OCI-LY7 (cell line): ENCODE data around the gene LRRK1. TPM values are rescaled to one million over a fixed set of nuclear protein-coding genes. Genes with fewer than 3 reads are reported as not detected.

Source experiments
- BruUV-seq: library from RNA; stranded (reverse); fragments of 400-500 nt; replicated peaks from 2 replicates; lab custom pipeline; 2021; lab: Mats Ljungman, UMichigan
- CTCF ChIA-PET: fragments of 300-600 bp; sonication (Branson Sonifier 250); formaldehyde crosslinking; loops from one replicate; lab custom pipeline; 2022; ENCODE audit warnings: antibody characterized with exemption; ENCODE audit not compliant: unreplicated experiment; lab: Charles Lee
- POLR2A ChIA-PET: fragments of 300-600 bp; sonication (Branson Sonifier 250); formaldehyde crosslinking; loops from one replicate; lab custom pipeline; 2022; ENCODE audit warnings: antibody characterized with exemption; lab: Charles Lee
- DNase-seq: peaks from one replicate; pipeline ENCODE4 v3.0.0-alpha.2; 2015; ENCODE audit warnings: low spot score
- H2AFZ ChIP-seq: fragments of 200-600 bp; sonication (generic), shearing (Covaris generic); 2 replicates; pipeline ENCODE4 v1.6.1; 2014; ENCODE audit warnings: mild to moderate bottlenecking, antibody characterized with exemption, low read length, moderate library complexity
- H3K27ac ChIP-seq: fragments of 200-600 bp; sonication (generic); 2 replicates; pipeline ENCODE4 v1.5.1; 2014; ENCODE audit warnings: mixed run types, low read depth, mild to moderate bottlenecking, moderate library complexity, low read length, inconsistent platforms; ENCODE audit not compliant: poor library complexity, severe bottlenecking
- H3K36me3 ChIP-seq: fragments of 200-600 bp; sonication (generic); 2 replicates; pipeline ENCODE4 v1.6.1; 2014; ENCODE audit warnings: mild to moderate bottlenecking, antibody characterized with exemption, low read length, moderate library complexity, mixed read lengths; ENCODE audit not compliant: insufficient read depth
- H3K4me1 ChIP-seq: fragments of 200-600 bp; sonication (generic); 2 replicates; pipeline ENCODE4 v1.5.1; 2014; ENCODE audit warnings: mild to moderate bottlenecking, low read length; ENCODE audit not compliant: insufficient read depth, poor library complexity, severe bottlenecking
- H3K4me2 ChIP-seq: fragments of 200-600 bp; sonication (generic); 2 replicates; pipeline ENCODE4 v1.6.1; 2014; ENCODE audit warnings: mild to moderate bottlenecking, low read length
- H3K4me3 ChIP-seq: fragments of 200-600 bp; sonication (generic); 2 replicates; pipeline ENCODE4 v1.5.1; 2014; ENCODE audit warnings: mild to moderate bottlenecking, low read depth, low read length; ENCODE audit not compliant: poor library complexity, severe bottlenecking
- H3K79me2 ChIP-seq: fragments of 200-600 bp; sonication (generic); 2 replicates; pipeline ENCODE4 v1.6.1; 2016; ENCODE audit warnings: low read depth, mild to moderate bottlenecking, low read length, moderate library complexity, mixed read lengths; ENCODE audit not compliant: insufficient read depth
- H3K9me2 ChIP-seq: fragments of 200-600 bp; sonication (generic); 2 replicates; pipeline ENCODE4 v1.6.1; 2016; ENCODE audit warnings: mild to moderate bottlenecking, low read length, mixed read lengths; ENCODE audit not compliant: insufficient read depth
- H3K9me3 ChIP-seq: fragments of 200-600 bp; sonication (generic); 2 replicates; pipeline ENCODE4 v1.6.1; 2014; ENCODE audit warnings: mild to moderate bottlenecking, mixed run types, low read length, mixed read lengths
- H4K20me1 ChIP-seq: fragments of 200-600 bp; sonication (generic); 2 replicates; pipeline ENCODE4 v1.6.1; 2014; ENCODE audit warnings: mild to moderate bottlenecking, antibody characterized with exemption, low read length, moderate library complexity, mixed read lengths; ENCODE audit not compliant: insufficient read depth
- EZH2phosphoT487 ChIP-seq: fragments of 200-600 bp; sonication (generic); IDR thresholded peaks from 2 replicates; pipeline ENCODE4 v1.6.1; 2018; ENCODE audit warnings: low read depth, borderline replicate concordance, mild to moderate bottlenecking, mixed run types, antibody characterized with exemption, low read length, moderate library complexity, mixed read lengths
- intact Hi-C: fragments of 100-400 bp; cut with micrococcal nuclease; formaldehyde crosslinking; loops from one replicate; pipeline ENCODE4 v1.10.0; 2022; ENCODE audit not compliant: unreplicated experiment
- total RNA-seq, 2 experiments: library from RNA; depleted of rRNA in 1 of 2; stranded (reverse); fragments of >200 nt in 1 of 2; shearing (Covaris generic) in 1 of 2; gene quantifications; 2 replicates each; pipeline ENCODE4 v1.2.3, GENCODE V29; 2014 to 2022
- TF ChIP-seq, protein P1 (sequence below): fragments of 200-600 bp; sonication (generic); conservative IDR thresholded peaks from 2 replicates; pipeline ENCODE4 v1.5.1; 2014; ENCODE audit warnings: mild to moderate bottlenecking, antibody characterized with exemption, low read length, moderate library complexity, mixed read lengths

The LRRK1 gene
- total RNA-seq, 2 experiments from 2014 or later, result 92.3 to 233 TPM

DNA sequence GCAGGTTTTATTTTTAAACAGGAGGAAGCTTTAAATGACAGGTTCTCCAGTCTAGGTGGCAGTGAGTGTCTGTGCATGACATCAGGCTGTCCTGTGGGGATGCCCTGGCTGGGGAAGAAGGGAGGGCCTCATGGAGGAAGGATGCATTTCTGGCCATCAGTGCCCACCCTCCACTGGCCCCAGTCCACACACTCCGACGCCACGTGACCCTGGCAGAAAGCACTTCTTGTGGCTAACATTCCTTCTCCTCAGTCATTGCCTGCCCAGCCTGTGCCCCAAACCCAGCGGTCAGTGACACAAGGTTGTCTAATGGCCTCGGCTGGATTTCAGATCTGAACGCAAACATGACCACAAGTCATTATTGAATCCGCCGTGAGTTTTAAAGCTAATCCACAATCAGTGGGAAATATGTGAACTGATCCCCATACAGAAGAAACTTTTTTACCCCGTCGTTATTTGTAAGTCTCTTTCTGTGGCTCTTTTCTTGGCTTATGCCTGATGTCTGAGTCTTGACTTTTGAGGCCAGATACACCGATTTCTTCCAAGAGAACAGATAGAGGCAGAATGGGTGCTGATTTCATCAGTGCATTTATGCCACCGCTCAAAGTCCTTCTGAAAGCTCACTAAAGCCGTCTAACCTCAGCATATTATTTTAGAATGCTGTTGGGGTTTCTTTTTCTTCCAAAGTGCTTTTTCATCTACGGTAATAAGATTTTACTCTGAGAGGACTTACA is 17.3 kb upstream of the LRRK1 start:
- Histone ChIP-seq H4K20me1 (no peaks in the 10 kb centered on the region), H3K4me2 (no peak overlapping the region), H3K4me1 (peaks cover 14% of the 10 kb centered on the region), H3K27ac (no peak overlapping the region), H3K36me3 (no peaks in the 10 kb centered on the region; the same call in 1 of the 2 replicates), H3K9me3 (no peaks in the 10 kb centered on the region; the same call in 1 of the 2 replicates), H2AFZ (no peak overlapping the region), H3K9me2 (no peaks in the 10 kb centered on the region), H3K79me2 (no peaks in the 10 kb centered on the region), H3K4me3 (no peak overlapping the region)
- TF ChIP-seq, protein P1, sequence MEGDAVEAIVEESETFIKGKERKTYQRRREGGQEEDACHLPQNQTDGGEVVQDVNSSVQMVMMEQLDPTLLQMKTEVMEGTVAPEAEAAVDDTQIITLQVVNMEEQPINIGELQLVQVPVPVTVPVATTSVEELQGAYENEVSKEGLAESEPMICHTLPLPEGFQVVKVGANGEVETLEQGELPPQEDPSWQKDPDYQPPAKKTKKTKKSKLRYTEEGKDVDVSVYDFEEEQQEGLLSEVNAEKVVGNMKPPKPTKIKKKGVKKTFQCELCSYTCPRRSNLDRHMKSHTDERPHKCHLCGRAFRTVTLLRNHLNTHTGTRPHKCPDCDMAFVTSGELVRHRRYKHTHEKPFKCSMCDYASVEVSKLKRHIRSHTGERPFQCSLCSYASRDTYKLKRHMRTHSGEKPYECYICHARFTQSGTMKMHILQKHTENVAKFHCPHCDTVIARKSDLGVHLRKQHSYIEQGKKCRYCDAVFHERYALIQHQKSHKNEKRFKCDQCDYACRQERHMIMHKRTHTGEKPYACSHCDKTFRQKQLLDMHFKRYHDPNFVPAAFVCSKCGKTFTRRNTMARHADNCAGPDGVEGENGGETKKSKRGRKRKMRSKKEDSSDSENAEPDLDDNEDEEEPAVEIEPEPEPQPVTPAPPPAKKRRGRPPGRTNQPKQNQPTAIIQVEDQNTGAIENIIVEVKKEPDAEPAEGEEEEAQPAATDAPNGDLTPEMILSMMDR, result no peak
- TF ChIP-seq EZH2phosphoT487, result no peak
- ChIA-PET POLR2A (interaction anchor here (3.5 kb wide), 1 partner anchor 15 kb away, joined by 13 read pairs; no protein-coding TSS in a partner anchor), CTCF (interaction anchor here (0.8 kb wide), 1 partner anchor 107 kb away, joined by 3 read pairs; no protein-coding TSS in a partner anchor)
- intact Hi-C loops, result no loop called here
- BruUV-seq, result no TSS peak
- DNase-seq, result no peak

DNA sequence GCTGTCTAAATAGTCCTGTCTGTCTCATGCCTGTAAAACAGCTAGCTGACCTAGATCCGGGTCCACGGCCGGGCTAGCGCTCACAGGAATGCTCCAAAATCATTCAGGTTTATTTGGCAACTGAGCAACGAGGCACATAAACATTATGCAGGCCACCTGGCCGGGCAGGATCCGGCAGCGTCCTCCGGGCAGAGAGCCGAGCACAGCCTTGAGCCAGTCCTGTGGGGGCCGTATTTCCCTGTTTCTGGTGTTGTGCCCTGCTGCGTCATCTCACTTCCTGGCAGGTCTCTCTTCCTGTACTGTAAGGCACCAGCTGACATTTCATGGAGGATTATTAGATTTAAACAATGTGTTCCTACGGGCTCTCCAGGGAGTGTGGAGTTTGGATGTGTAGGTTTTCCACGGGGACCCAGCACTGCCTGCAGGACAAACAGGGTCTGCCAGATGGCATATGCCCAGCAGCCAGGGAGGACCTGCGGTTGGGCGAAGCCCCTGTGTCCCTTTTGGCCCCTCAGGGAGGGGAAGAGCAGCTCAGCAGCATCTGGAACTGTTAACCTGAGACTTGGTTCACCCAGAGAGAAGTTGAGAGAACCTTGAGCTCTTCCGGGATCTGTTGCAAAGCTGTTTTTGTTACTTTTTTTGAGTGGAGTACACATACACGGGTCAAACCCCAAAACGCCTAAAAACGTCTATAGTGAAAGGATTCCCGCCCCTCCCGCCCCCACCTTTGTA is 16.6 kb upstream of the LRRK1 start:
- H3K4me2 ChIP-seq, result peak overlapping the region; percentile 41; the same call in 1 of the 2 replicates
- BruUV-seq, result no TSS peak

More for the DNA sequence above, 16.6 kb upstream of the LRRK1 start:
- Histone ChIP-seq H3K9me3 (no peaks in the 10 kb centered on the region; the same call in 1 of the 2 replicates), H3K4me3 (no peak overlapping the region), H2AFZ (no peak overlapping the region; the same call in 1 of the 2 replicates), H3K79me2 (no peaks in the 10 kb centered on the region), H3K9me2 (no peaks in the 10 kb centered on the region), H3K36me3 (no peaks in the 10 kb centered on the region; the same call in 1 of the 2 replicates), H4K20me1 (no peaks in the 10 kb centered on the region), H3K27ac (no peak overlapping the region), H3K4me1 (peaks cover 14% of the 10 kb centered on the region)
- TF ChIP-seq, protein P1, result no peak
- TF ChIP-seq EZH2phosphoT487, result no peak
- DNase-seq, result peak; percentile 30
- POLR2A ChIA-PET, result interaction anchor here (0.6 to 3.5 kb wide), 4 partner anchors 14 to 223 kb away, joined by 3 to 13 read pairs (median 3); no protein-coding TSS in a partner anchor
- CTCF ChIA-PET, result interaction anchor here (0.8 kb wide), 1 partner anchor 106 kb away, joined by 3 read pairs; no protein-coding TSS in a partner anchor
- intact Hi-C loops, result no loop called here
